PFSK-1 (cell line): ENCODE data around the gene CLBA1.

Experiments used
- FOXP2 ChIP-seq: optimal IDR thresholded peaks from 2 replicates; pipeline ENCODE3; 2011; ENCODE audit warnings: borderline replicate concordance, control low read depth, inconsistent platforms; ENCODE audit not compliant: insufficient read depth; ENCODE audit errors: extremely low read length, extremely low read depth
- POLR2AphosphoS5 ChIP-seq: IDR thresholded peaks from 2 replicates; pipeline ENCODE4 v1.6.1; 2012; ENCODE audit warnings: low read depth, mild to moderate bottlenecking, control low read depth, low read length, moderate library complexity
- SIN3A ChIP-seq: IDR thresholded peaks from 2 replicates; pipeline ENCODE4 v1.6.1; 2012; ENCODE audit warnings: mild to moderate bottlenecking, low read length, moderate library complexity, borderline replicate concordance; ENCODE audit not compliant: insufficient read depth
- TAF1 ChIP-seq: IDR thresholded peaks from 2 replicates; pipeline ENCODE4 v1.6.1; 2012; ENCODE audit warnings: low read length, control low read depth, borderline replicate concordance; ENCODE audit not compliant: insufficient read depth
- TF ChIP-seq, protein P1 (sequence below), 2 experiments: IDR thresholded peaks; 2 replicates each; pipeline versions ENCODE4 v1.6.1 to v1.8.0; 2011 to 2012; ENCODE audit warnings: low read depth in 2 of 2, low read length in 2 of 2, control low read depth in 1 of 2, inconsistent platforms in 1 of 2, mild to moderate bottlenecking in 1 of 2, moderate library complexity in 1 of 2; ENCODE audit not compliant: insufficient read depth in 1 of 2

Gene CLBA1

DNA sequence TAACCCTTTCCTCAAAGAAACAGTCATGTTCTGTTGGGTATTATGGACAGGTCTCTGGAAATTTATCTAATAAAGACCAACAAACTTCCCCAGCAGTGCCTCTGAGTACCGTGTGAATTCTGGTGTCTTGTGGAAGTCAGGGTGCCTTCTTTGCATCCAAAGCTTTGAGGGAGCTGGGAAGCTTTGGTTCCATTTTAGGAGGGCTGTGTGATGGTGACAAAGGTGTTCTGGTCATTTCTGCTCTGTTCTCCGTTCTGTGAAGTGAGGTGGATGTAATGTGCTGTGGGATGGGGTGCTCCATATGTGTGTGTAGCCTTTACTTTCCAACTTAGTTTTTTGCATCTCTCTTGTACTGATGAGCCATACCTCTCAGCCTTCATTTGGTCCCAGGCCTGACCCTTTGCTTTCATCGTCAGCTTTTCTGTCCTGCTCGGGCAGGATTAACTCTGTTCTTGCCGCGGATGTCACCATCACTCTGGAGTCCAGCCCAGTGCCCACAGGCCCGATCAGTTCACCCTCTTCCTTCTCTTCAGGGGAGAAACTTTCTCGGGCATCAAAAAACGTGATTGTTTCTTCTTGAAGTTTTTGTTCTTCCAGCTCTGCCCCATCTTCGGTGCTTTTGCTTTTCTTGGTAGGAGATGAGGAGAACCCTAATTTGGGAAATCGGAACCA lies 47.8 kb upstream of the CLBA1 start:
- TF ChIP-seq FOXP2 (no peak), TAF1 (no peak), SIN3A (no peak), POLR2AphosphoS5 (no peak)
- TF ChIP-seq, protein P1, sequence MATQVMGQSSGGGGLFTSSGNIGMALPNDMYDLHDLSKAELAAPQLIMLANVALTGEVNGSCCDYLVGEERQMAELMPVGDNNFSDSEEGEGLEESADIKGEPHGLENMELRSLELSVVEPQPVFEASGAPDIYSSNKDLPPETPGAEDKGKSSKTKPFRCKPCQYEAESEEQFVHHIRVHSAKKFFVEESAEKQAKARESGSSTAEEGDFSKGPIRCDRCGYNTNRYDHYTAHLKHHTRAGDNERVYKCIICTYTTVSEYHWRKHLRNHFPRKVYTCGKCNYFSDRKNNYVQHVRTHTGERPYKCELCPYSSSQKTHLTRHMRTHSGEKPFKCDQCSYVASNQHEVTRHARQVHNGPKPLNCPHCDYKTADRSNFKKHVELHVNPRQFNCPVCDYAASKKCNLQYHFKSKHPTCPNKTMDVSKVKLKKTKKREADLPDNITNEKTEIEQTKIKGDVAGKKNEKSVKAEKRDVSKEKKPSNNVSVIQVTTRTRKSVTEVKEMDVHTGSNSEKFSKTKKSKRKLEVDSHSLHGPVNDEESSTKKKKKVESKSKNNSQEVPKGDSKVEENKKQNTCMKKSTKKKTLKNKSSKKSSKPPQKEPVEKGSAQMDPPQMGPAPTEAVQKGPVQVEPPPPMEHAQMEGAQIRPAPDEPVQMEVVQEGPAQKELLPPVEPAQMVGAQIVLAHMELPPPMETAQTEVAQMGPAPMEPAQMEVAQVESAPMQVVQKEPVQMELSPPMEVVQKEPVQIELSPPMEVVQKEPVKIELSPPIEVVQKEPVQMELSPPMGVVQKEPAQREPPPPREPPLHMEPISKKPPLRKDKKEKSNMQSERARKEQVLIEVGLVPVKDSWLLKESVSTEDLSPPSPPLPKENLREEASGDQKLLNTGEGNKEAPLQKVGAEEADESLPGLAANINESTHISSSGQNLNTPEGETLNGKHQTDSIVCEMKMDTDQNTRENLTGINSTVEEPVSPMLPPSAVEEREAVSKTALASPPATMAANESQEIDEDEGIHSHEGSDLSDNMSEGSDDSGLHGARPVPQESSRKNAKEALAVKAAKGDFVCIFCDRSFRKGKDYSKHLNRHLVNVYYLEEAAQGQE (IDR thresholded peaks at IDR 0.05; ENCODE audit: insufficient read depth in 1 of 2, low read depth in 2 of 2, low read length in 2 of 2), result no peak

DNA sequence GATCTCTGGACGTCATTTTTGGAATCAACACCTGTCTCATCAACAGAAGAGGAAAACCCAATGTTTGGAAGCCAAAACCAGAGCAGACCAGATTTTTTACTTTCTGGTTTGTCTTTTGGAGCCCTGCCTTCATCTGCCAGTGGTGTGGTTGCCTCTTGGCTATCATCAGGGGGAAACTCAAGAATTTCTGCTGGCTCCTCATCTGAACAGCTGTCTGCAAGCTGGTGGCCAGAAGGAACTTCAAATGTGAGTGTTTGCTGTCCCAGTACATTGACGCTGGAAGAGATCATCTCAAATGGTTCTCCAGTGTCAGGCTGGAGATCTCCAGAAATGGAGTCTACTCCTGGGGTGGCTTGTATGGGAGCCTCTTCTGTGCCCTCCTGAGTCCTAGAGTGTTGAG lies 47.2 kb upstream of the CLBA1 start:
- no peak for TF ChIP-seq TAF1
- no peak for TF ChIP-seq FOXP2
- no peak for TF ChIP-seq SIN3A
- no peak for TF ChIP-seq POLR2AphosphoS5
- TF ChIP-seq, protein P1 (IDR thresholded peaks at IDR 0.05; ENCODE audit: insufficient read depth in 1 of 2, low read depth in 2 of 2, low read length in 2 of 2), result no peak

DNA sequence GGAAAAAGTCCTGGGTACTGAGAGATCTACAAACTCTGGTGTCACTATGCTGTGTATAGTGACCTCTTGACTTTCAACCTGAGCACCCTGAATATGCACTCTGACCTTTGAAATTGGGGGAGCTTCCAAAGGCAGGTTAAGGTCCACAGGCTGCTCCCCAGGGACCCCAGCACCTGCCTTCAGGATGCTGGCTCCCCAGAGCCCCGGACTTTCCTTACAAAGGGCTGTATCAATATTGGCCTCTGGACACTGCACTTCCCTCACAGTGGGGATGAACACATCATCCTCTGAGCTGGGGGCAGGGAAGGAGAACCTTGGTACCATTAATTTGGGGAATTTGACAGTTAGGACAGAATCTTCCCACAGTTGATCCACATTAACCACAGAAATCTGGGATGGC lies 46.6 kb upstream of the CLBA1 start:
- TF ChIP-seq, protein P1 (IDR thresholded peaks at IDR 0.05; ENCODE audit: insufficient read depth in 1 of 2, low read depth in 2 of 2, low read length in 2 of 2), result no peak
- TF ChIP-seq FOXP2, result no peak
- no peak for TF ChIP-seq SIN3A
- TF ChIP-seq POLR2AphosphoS5, result no peak
- no peak for TF ChIP-seq TAF1

DNA sequence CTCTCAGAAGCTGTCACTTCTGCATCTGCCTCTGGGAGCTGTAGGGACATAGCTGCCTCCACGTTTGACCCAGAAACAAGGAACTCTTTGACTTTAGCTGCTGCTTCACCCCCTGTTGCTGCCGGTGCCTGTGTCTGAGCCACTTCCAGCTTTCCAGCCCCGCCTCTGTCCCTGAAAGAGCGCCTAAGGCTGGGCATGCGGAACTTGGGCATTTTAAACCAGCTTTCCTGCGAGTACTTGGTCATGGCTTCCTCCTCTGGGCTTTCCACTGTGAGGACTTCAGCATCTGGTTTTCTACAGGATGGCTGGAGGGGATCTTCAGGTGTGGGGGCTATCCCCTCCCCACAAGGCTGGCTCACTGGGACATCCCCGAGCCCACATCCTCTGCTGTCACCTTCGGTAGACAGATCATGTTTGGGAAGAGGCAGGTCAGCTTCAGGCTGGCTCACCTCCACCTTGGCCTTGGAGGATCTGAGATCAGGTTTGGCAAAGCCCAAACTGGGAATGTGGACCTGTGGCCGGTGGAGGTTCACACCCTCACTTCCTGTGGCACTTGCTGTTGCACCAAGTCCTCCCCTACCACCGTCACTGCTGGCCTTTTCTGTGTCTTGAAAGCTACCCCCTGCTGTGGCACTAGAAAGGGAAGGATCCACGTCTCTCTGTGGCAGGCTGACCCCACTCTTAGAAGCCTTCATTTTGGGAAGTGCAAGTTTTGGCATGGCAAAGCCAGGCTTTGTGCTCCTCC lies 45.8 kb upstream of the CLBA1 start:
- TF ChIP-seq FOXP2 (no peak), POLR2AphosphoS5 (no peak), SIN3A (no peak), TAF1 (no peak)
- TF ChIP-seq, protein P1 (IDR thresholded peaks at IDR 0.05; ENCODE audit: insufficient read depth in 1 of 2, low read depth in 2 of 2, low read length in 2 of 2), result no peak
